Endothelial cell of umbilical vein (primary cell): ENCODE data around the gene CHRNA3. TPM values are rescaled to one million over a fixed set of nuclear protein-coding genes. Genes with fewer than 3 reads are reported as not detected.

Experiments
- BruUV-seq: library from RNA; stranded (reverse); fragments of 400-500 nt; replicated peaks from 2 replicates; lab custom pipeline; 2021; lab: Mats Ljungman, UMichigan
- CTCF ChIA-PET: fragments of 300-600, 350-600 bp; sonication (Branson Sonifier 250); formaldehyde crosslinking; loops from one replicate; lab custom pipeline; 2021; ENCODE audit warnings: antibody characterized with exemption, inconsistent platforms; lab: Charles Lee
- POLR2A ChIA-PET: fragments of 300-600, 350-600 bp; sonication (Branson Sonifier 250); formaldehyde crosslinking; loops from one replicate; lab custom pipeline; 2021; ENCODE audit warnings: antibody characterized with exemption, inconsistent platforms; lab: Charles Lee
- DNase-seq: peaks from one replicate; pipeline ENCODE4 v3.0.0-alpha.2; 2011; ENCODE audit warnings: low read depth, low spot score
- FAIRE-seq: peaks from 2 replicates; lab custom pipeline; 2011; peaks lifted over from hg19 to GRCh38; lab: Jason Lieb, UNC
- H2AFZ ChIP-seq: 2 replicates; pipeline ENCODE4 v1.6.0; 2012; ENCODE audit warnings: low read depth, low read length, control low read depth, inconsistent platforms
- H3K27ac ChIP-seq: 2 replicates; pipeline ENCODE4 v1.5.1; 2011; ENCODE audit warnings: low read depth, mild to moderate bottlenecking, control low read depth, low read length, moderate library complexity; ENCODE audit not compliant: insufficient read depth
- H3K27me3 ChIP-seq, 2 experiments: 2 replicates each; pipeline versions ENCODE4 v1.6.0 to v1.6.1; 2011; ENCODE audit warnings: low read length in 2 of 2, mixed read lengths in 1 of 2; ENCODE audit not compliant: control insufficient read depth in 2 of 2, insufficient read depth in 2 of 2
- H3K36me3 ChIP-seq, 2 experiments: 2 replicates in 1 of 2; 3 replicates in 1 of 2; pipeline ENCODE4 v1.5.1; 2011; ENCODE audit warnings: low read length in 2 of 2, mild to moderate bottlenecking in 1 of 2, moderate library complexity in 1 of 2; ENCODE audit not compliant: control insufficient read depth in 2 of 2, insufficient read depth in 2 of 2; ENCODE audit errors: extremely low read depth in 1 of 2
- H3K4me1 ChIP-seq: 3 replicates; pipeline ENCODE4 v1.5.1; 2011; ENCODE audit warnings: mild to moderate bottlenecking, low read length; ENCODE audit not compliant: control insufficient read depth, insufficient read depth; ENCODE audit errors: extremely low read depth
- H3K4me2 ChIP-seq: 2 replicates; pipeline ENCODE4 v1.6.1; 2011; ENCODE audit warnings: low read length, control low read depth, mixed read lengths; ENCODE audit not compliant: insufficient read depth
- H3K4me3 ChIP-seq, 3 experiments: fragments of 200-600 bp in 1 of 3; sonication (generic), shearing (Covaris generic) in 1 of 3; replicated peaks in 1 of 3; 2 replicates each; pipeline ENCODE4 v1.5.1; 2011 to 2016; ENCODE audit warnings: control low read depth in 3 of 3, low read length in 3 of 3, mild to moderate bottlenecking in 2 of 3, inconsistent platforms in 1 of 3, low read depth in 1 of 3, moderate library complexity in 1 of 3; ENCODE audit not compliant: insufficient read depth in 1 of 3
- H3K79me2 ChIP-seq: 2 replicates; pipeline ENCODE4 v1.6.0; 2012; ENCODE audit warnings: low read length, inconsistent platforms; ENCODE audit not compliant: control insufficient read depth, insufficient read depth
- H3K9ac ChIP-seq: replicated peaks from 2 replicates; pipeline ENCODE3; 2011; ENCODE audit warnings: low read length, control low read depth; ENCODE audit not compliant: insufficient read depth; ENCODE audit errors: extremely low read depth
- H3K9me1 ChIP-seq: replicated peaks from 3 replicates; pipeline ENCODE4 v1.6.0; 2011; ENCODE audit warnings: mild to moderate bottlenecking, low read length; ENCODE audit not compliant: control insufficient read depth, insufficient read depth; ENCODE audit errors: extremely low read depth
- H3K9me3 ChIP-seq: replicated peaks from 2 replicates; pipeline ENCODE4 v1.5.1; 2012; ENCODE audit warnings: low read length, inconsistent platforms; ENCODE audit not compliant: control insufficient read depth, insufficient read depth
- H4K20me1 ChIP-seq: replicated peaks from 2 replicates; pipeline ENCODE3; 2011; ENCODE audit warnings: mild to moderate bottlenecking, low read length; ENCODE audit not compliant: control insufficient read depth, insufficient read depth; ENCODE audit errors: extremely low read depth
- EZH2 ChIP-seq: IDR thresholded peaks from 2 replicates; pipeline ENCODE4 v1.6.1; 2012; ENCODE audit warnings: borderline replicate concordance, low read depth, mild to moderate bottlenecking, moderate library complexity, low read length, inconsistent platforms; ENCODE audit not compliant: severe bottlenecking
- POLR2A ChIP-seq: IDR thresholded peaks from 2 replicates; pipeline ENCODE4 v1.6.1; 2012; ENCODE audit warnings: low read depth, mild to moderate bottlenecking, control low read depth, low read length
- dilution Hi-C: fragments of 300-500 bp; cut with MboI; formaldehyde crosslinking; loops from one replicate; pipeline ENCODE4 v1.15.0; 2019; ENCODE audit warnings: low sequenced_read_pairs; ENCODE audit not compliant: extremely low pct_ligation_motif_present
- intact Hi-C: fragments of 100-400 bp; cut with micrococcal nuclease; formaldehyde crosslinking; loops from one replicate; pipeline ENCODE4 v1.10.0; 2022
- polyA plus RNA-seq, 4 experiments: library from polyadenylated mRNA; depleted of rRNA in 3 of 4; stranded (reverse) in 3 of 4; unstranded in 1 of 4; fragments of >200 nt; gene quantifications; 2 replicates each; pipeline versions ENCODE4 v1.2.1 to v1.2.3, GENCODE V29; 2011 to 2012; ENCODE audit warnings: missing spikeins in 1 of 4
- total RNA-seq: library from RNA; stranded (reverse); gene quantifications from 2 replicates; pipeline ENCODE4 v1.2.3, GENCODE V29; 2021
- TF ChIP-seq, protein P1 (sequence below), 2 donors: IDR thresholded peaks; 1 replicate in 1 of 2; 2 replicates in 1 of 2; pipeline ENCODE4 v1.5.1; 2011; ENCODE audit warnings: low read length in 2 of 2, mild to moderate bottlenecking in 2 of 2, moderate library complexity in 2 of 2, control low read depth in 1 of 2, inconsistent platforms in 1 of 2, low read depth in 1 of 2; ENCODE audit not compliant: insufficient read depth in 1 of 2; ENCODE audit errors: extremely low read depth in 1 of 2

CHRNA3 gene
- total and polyA plus RNA-seq, 2 donors (not counting 3 experiments of a cell fraction or from before 2014, with no cell fraction given), result not detected

DNA sequence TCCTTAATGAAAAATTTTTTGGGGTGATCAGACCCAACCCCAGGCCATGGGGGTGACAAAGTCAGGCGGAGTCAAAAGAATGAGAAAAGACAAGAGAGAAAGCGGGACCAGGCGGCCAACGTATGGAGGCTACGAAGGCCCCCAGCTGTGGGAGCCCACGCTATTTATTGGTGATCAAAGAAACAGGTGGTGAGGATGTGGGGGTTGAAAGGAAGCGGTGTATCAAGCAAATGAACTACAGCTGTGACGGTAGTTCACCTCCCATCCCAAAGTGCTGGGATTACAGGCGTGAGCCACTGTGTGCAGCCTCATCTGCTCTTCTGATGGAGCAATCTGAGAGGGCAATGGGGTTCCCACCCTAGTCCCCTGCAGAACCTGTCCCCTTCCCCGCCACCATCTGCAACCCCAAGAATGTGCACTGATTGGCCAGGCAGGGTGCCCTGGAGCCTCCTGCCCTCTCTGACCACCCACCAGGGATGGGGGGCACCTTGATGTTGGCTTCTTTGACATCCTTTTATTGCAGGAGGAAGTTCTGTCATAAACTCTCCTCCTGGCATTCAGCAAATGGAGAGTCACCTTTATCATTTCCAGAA, 1.1 kb upstream of the CHRNA3 start:
- BruUV-seq, result no TSS peak
- Histone ChIP-seq H3K79me2 (no peaks in the 10 kb centered on the region), H3K9ac (no peak overlapping the region), H3K36me3 (no peaks in the 10 kb centered on the region), H3K27me3 (peaks cover 35 to 46% of the 10 kb centered on the region in 2 experiments), H3K4me3 (no peak overlapping the region), H3K9me1 (no peaks in the 10 kb centered on the region), H3K9me3 (no peaks in the 10 kb centered on the region), H4K20me1 (no peaks in the 10 kb centered on the region), H3K27ac (no peak overlapping the region), H2AFZ (no peak overlapping the region), H3K4me2 (no peak overlapping the region), H3K4me1 (no peaks in the 10 kb centered on the region)
- ChIA-PET CTCF (interaction anchor here (1.0 to 1.2 kb wide), 2 partner anchors 85 to 88 kb away, joined by 3 read pairs; no protein-coding TSS in a partner anchor), POLR2A (no interaction called here)
- DNase-seq (no peak), FAIRE-seq (no peak)
- TF ChIP-seq EZH2, result peak; percentile 12
- TF ChIP-seq, protein P1, sequence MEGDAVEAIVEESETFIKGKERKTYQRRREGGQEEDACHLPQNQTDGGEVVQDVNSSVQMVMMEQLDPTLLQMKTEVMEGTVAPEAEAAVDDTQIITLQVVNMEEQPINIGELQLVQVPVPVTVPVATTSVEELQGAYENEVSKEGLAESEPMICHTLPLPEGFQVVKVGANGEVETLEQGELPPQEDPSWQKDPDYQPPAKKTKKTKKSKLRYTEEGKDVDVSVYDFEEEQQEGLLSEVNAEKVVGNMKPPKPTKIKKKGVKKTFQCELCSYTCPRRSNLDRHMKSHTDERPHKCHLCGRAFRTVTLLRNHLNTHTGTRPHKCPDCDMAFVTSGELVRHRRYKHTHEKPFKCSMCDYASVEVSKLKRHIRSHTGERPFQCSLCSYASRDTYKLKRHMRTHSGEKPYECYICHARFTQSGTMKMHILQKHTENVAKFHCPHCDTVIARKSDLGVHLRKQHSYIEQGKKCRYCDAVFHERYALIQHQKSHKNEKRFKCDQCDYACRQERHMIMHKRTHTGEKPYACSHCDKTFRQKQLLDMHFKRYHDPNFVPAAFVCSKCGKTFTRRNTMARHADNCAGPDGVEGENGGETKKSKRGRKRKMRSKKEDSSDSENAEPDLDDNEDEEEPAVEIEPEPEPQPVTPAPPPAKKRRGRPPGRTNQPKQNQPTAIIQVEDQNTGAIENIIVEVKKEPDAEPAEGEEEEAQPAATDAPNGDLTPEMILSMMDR (IDR thresholded peaks at IDR 0.05; ENCODE audit: extremely low read depth in 1 of 2, insufficient read depth in 1 of 2, low read depth in 1 of 2, low read length in 2 of 2), result no peak
- intact Hi-C loops (no loop called here), dilution Hi-C loops (no loop called here)

DNA sequence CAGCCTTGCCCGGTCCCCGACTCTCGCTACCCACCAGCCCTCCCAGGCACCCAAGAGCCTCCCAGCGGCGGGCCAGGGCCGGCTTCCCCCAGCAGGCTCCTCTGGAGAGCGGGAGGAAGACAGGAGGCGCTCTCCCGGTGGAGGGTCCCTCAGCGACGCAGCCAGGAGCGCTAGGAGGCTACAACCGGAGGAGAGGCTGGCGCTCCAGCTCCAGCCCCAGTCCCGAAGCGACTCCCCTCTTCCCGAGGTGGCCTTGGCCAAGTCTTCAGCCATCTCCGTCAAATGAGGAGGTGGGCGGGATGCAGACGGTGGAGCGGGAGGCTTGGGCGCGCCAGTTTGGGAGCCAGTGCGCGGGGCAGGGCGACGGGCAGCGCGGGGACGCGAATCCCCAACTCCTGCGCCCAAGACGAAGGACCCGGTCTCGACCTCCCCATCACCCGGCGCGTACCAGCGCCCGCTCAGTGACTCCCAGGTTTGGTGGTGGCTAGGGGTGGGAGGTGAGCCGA, 722 bp downstream of the CHRNA3 start:
- no peak overlapping the region for H3K4me2 ChIP-seq
- BruUV-seq, result no TSS peak
- TF ChIP-seq POLR2A, result no peak
- TF ChIP-seq, protein P1 (IDR thresholded peaks at IDR 0.05; ENCODE audit: extremely low read depth in 1 of 2, insufficient read depth in 1 of 2, low read depth in 1 of 2, low read length in 2 of 2), result peak; percentile 8 to 28
- TF ChIP-seq EZH2, result peak; percentile 89
- no peaks in the 10 kb centered on the region for H3K4me1 ChIP-seq
- H3K4me3 ChIP-seq, result peak overlapping the region in 1 of 3 experiments; percentile 5
- ChIA-PET CTCF (interaction anchor here (0.6 to 4.0 kb wide), 6 partner anchors 11 to 131 kb away, joined by 3 to 23 read pairs (median 4); no protein-coding TSS in a partner anchor), POLR2A (no interaction called here)
- peaks cover 30 to 46% of the 10 kb centered on the region in 2 experiments for H3K27me3 ChIP-seq
- H2AFZ ChIP-seq, result peak overlapping the region; percentile 53
- no peaks in the 10 kb centered on the region for H3K9me3 ChIP-seq
- no peak for FAIRE-seq
- DNase-seq, result no peak
- intact Hi-C loops, result no loop called here
- no peak overlapping the region for H3K9ac ChIP-seq
- no peaks in the 10 kb centered on the region for H3K36me3 ChIP-seq
- H3K27ac ChIP-seq, result no peak overlapping the region
- no peaks in the 10 kb centered on the region for H4K20me1 ChIP-seq
- H3K9me1 ChIP-seq, result no peaks in the 10 kb centered on the region
- H3K79me2 ChIP-seq, result no peaks in the 10 kb centered on the region
- dilution Hi-C loops, result no loop called here
